ENCODE measurements around the gene EXOC3.

GRCh38 chr5:468401-468800 is 25.4 kb downstream of the EXOC3 start:
- TF ChIP-seq CTCF (IDR thresholded peaks at IDR 0.05): no peak
- no peak for TF ChIP-seq POLR2A (IDR thresholded peaks at IDR 0.05)
